ENCODE results near the gene RAB35. TPM values are rescaled to one million over a fixed set of nuclear protein-coding genes. Genes with fewer than 3 reads are reported as not detected.

RAB35 gene
- total RNA-seq, 1 experiment from 2014 or later, result 57.1 TPM

- H3K9ac ChIP-seq (ENCODE audit: low read length), result no peak overlapping the region
- DNase-seq (ENCODE audit: low read depth, low spot score) (no peak), ATAC-seq (no peak)
- H3K9me3 ChIP-seq (ENCODE audit: control insufficient read depth in 1 of 2, insufficient read depth in 1 of 2, low read depth in 1 of 2, low read length in 2 of 2), result no peaks in the 10 kb centered on the region
- no peaks in the 10 kb centered on the region for H3K9me2 ChIP-seq (ENCODE audit: insufficient read depth)
- CTCF ChIA-PET, result no interaction called here
- H3K36me3 ChIP-seq (ENCODE audit: control insufficient read depth in 1 of 2, insufficient read depth in 2 of 2, low read length in 2 of 2), result no peaks in the 10 kb centered on the region
- H3K4me1 ChIP-seq (ENCODE audit: control insufficient read depth in 1 of 2, insufficient read depth in 2 of 2, low read length in 2 of 2), result peaks cover 0 to 8% of the 10 kb centered on the region in 2 experiments; a peak in 2 of 4 replicates
- H3K79me2 ChIP-seq (ENCODE audit: insufficient read depth, low read length), result no peaks in the 10 kb centered on the region
- H3K27ac ChIP-seq (ENCODE audit: low read depth, low read length), result no peak overlapping the region
- RAD21 ChIA-PET (ENCODE audit: low non-redundant PET in 1 of 2, low total read pairs in 2 of 2, uncharacterized antibody in 2 of 2, unreplicated experiment in 2 of 2), result no interaction called here
- H3K4me2 ChIP-seq (ENCODE audit: low read length), result no peak overlapping the region
- no peak overlapping the region for H3K4me3 ChIP-seq (replicated peaks in 1 of 2; ENCODE audit: low read depth in 1 of 2, low read length in 2 of 2)
- H3K27me3 ChIP-seq (ENCODE audit: insufficient read depth, low read length), result no peaks in the 10 kb centered on the region
- TF ChIP-seq ATF3 (IDR thresholded peaks at IDR 0.05) (no peak), FOSL1 (IDR thresholded peaks at IDR 0.05; ENCODE audit: low read depth) (no peak), MAX (IDR thresholded peaks at IDR 0.05) (no peak), ELF1 (IDR thresholded peaks at IDR 0.05; ENCODE audit: borderline replicate concordance, low read depth) (no peak), EZH2phosphoT487 (IDR thresholded peaks at IDR 0.05; ENCODE audit: borderline replicate concordance) (no peak), CTCF (IDR thresholded peaks at IDR 0.05 in 2 of 3, conservative IDR thresholded peaks at IDR 0.05 in 1 of 3; ENCODE audit: borderline replicate concordance in 1 of 3, insufficient read depth in 1 of 3, low read depth in 2 of 3, low read length in 2 of 3) (no peak), ZNF274 (IDR thresholded peaks at IDR 0.05; ENCODE audit: low read depth, low read length) (no peak), EZH2 (IDR thresholded peaks at IDR 0.05) (no peak), SRF (IDR thresholded peaks at IDR 0.05; ENCODE audit: low read depth) (no peak), JUND (IDR thresholded peaks at IDR 0.05) (no peak), CEBPB (IDR thresholded peaks at IDR 0.05; ENCODE audit: low read depth) (no peak), YY1 (IDR thresholded peaks at IDR 0.05; ENCODE audit: extremely low read depth, insufficient replicate concordance, low read depth, low read length) (no peak)
- H2AFZ ChIP-seq (ENCODE audit: low read depth, low read length, poor library complexity, severe bottlenecking), result no peak overlapping the region
- intact Hi-C loops (cut with micrococcal nuclease), result no loop called here
- no TSS peak for BruUV-seq (replicated peaks)
- H4K20me1 ChIP-seq (ENCODE audit: insufficient read depth), result no peaks in the 10 kb centered on the region
- POLR2A ChIA-PET, result no interaction called here
Measured at GRCh38 chr12:120062976-120063579, 53.5 kb downstream of the RAB35 start.
